H7 (cell line): Measurements from ENCODE around the gene SPATA6L. TPM values are rescaled to one million over a fixed set of nuclear protein-coding genes. Genes with fewer than 3 reads are reported as not detected.

Experiments
- DNase-seq: peaks from one replicate; pipeline ENCODE4 v3.0.0; 2012
- H3K27me3 ChIP-seq: 2 replicates; pipeline ENCODE4 v1.6.0; 2011; ENCODE audit warnings: mild to moderate bottlenecking, low read length; ENCODE audit not compliant: control insufficient read depth, insufficient read depth
- H3K36me3 ChIP-seq: replicated peaks from 2 replicates; pipeline ENCODE4 v1.5.1; 2011; ENCODE audit warnings: low read length; ENCODE audit not compliant: control insufficient read depth, insufficient read depth
- H3K4me3 ChIP-seq: 2 replicates; pipeline ENCODE4 v1.5.1; 2011; ENCODE audit warnings: low read depth, mild to moderate bottlenecking, control low read depth, low read length, moderate library complexity; ENCODE audit not compliant: insufficient read depth
- total RNA-seq: library from RNA; depleted of rRNA; stranded (reverse); fragments of >200 nt; shearing (Covaris generic); gene quantifications from 2 replicates; pipeline ENCODE4 v1.2.3, GENCODE V29; 2014

The SPATA6L gene
- total RNA-seq, 1 experiment from 2014 or later, result 0.48 TPM

GRCh38 chr9:4686112-4686511, 19.8 kb upstream of the SPATA6L start:
- peaks cover 4% of the 10 kb centered on the region for H3K36me3 ChIP-seq
- no peak for DNase-seq
- H3K27me3 ChIP-seq, result no peaks in the 10 kb centered on the region
- no peak overlapping the region for H3K4me3 ChIP-seq

DNA sequence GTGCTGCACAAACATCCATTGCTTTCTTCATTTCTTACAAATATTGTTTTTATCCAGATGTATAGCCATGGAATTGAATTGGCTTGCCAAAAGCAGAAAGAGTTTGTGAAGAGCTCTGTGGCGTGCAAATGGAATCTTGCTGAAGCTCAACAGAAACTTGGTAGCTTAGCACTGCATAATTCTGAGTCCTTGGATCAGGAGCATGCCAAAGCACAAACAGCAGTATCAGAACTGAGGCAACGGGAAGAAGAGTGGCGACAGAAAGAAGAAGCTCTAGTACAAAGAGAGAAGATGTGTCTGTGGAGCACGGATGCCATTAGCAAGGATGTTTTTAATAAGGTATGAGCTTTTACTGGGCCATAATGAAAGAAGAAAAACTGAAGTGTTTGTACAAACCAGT, 18.5 kb upstream of the SPATA6L start:
- Histone ChIP-seq H3K27me3 (no peaks in the 10 kb centered on the region), H3K4me3 (no peak overlapping the region)
- DNase-seq, result no peak

DNA sequence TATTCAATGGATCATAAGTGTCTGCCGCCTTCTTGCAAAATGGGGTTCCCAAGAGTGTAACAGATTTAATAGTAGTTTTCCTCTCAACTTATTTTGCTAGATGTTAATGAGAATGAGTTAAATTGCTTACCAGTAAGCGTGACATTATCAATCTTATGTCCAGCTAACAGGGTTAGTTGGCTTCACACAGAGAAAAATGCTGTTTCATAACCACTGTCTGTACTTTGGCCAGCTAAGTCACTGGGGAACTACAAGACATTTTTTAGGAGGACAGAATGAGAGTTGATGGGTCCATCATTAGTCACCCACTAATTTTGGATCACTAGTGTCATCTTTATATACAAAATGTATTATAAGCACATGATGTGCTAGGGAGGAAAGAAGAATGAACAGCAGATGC, 14.5 kb upstream of the SPATA6L start:
- Histone ChIP-seq H3K36me3 (peaks cover under 1% of the 10 kb centered on the region), H3K27me3 (no peaks in the 10 kb centered on the region), H3K4me3 (no peak overlapping the region)
- no peak for DNase-seq

More for the DNA sequence above, 18.5 kb upstream of the SPATA6L start:
- peaks cover 4% of the 10 kb centered on the region for H3K36me3 ChIP-seq

DNA sequence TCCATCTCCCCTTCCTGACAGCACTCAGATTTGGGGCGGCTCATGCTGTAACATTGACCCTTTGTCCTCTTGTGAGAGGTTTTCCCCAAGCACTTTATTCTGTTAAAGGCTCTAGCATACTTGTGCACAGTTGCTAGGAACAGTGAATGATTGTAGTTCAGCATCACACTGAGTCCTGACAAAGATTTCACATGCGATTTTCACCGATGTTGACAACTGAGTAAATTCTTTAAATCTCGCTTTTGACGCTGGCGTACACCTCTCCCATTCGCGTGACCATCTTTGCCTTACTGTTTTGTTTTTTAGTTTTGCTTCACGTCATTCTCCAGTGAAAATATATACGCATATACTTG, 13.9 kb upstream of the SPATA6L start:
- DNase-seq, result no peak
- Histone ChIP-seq H3K27me3 (no peaks in the 10 kb centered on the region), H3K36me3 (no peaks in the 10 kb centered on the region; the same call in 1 of the 2 replicates)

DNA sequence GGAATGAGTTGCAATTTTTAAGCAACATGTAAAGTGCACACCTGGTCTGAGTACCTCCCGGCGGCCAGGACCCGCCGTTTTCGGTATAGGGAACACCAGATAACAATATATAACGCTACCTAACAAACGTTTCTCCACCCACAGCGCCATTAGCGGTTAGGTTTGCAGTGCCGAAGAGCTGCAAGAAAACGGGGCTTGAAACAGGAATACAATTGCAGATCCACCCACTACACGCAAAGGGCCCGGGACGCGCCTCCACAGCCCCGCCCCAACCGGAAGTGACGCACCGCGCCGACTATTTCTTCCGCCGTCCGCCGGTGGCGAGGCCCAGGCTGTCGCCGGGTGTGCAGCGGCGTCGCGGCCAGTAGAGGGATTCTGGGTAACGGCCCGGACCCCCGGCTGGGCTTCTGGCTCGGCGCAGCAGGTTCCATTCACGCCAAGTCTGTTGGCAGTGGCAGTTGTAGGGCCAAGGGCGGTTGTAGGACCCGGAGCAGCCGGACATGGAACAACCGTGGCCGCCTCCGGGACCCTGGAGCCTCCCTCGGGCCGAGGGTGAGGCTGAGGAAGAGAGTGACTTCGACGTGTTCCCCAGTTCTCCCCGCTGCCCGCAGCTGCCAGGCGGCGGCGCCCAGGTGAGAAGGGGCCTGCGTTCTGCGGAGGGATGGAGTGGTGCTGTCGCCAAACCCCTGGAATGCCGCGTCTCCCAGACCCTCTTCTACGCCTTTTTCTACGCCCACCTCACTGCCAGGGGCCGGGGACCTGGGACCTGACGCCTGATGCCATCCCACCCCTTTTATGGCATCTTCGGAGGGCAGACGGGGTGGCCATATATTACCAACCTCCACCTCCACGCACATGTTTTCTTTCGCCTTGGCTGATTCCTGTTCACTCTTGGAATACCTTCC, 13.2 kb upstream of the SPATA6L start, which contains the start of gene CDC37L1:
Gene CDC37L1, plus strand, starts transcription at position 302 of the 905 bp plus-strand sequence. Its CDS starts 199 bp downstream, at position 501.
- Histone ChIP-seq H3K36me3 (no peaks in the 10 kb centered on the region), H3K4me3 (peak within 1 kb of the TSS; percentile 88), H3K27me3 (no peaks in the 10 kb centered on the region)
- peak; percentile 90 for DNase-seq

More for the DNA sequence above, 13.9 kb upstream of the SPATA6L start:
- peak overlapping the region; percentile 88 for H3K4me3 ChIP-seq

DNA sequence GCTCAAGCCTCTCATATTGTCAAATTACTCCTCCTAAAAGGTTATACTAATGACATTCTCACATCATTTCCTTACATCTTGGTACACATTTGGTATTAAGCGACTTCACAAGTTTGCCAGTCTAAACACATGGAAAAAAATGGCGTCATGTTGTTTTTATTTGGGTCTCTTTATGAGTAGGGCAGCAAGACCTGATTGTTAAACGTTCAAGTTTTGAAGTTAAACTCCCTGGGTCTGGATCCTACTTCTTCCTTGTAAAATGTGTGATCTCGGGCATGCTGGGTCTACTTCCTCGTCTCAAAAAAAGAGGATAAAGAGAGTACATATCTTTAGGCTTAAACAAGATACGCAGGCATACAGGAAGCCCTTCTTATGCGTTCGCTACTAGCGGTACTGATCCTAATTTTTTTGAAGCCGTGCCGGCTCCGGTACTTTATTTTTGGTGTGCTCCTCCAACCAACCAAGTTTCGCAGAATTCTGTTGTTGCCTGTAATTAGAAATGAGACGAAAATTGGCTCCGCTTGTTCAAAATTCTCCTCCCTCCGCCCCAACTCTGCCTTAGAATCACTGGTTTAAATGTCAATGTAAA, 12.5 kb upstream of the SPATA6L start:
- Histone ChIP-seq H3K36me3 (no peaks in the 10 kb centered on the region), H3K27me3 (no peaks in the 10 kb centered on the region), H3K4me3 (peak overlapping the region; percentile 88)
- DNase-seq, result no peak

DNA sequence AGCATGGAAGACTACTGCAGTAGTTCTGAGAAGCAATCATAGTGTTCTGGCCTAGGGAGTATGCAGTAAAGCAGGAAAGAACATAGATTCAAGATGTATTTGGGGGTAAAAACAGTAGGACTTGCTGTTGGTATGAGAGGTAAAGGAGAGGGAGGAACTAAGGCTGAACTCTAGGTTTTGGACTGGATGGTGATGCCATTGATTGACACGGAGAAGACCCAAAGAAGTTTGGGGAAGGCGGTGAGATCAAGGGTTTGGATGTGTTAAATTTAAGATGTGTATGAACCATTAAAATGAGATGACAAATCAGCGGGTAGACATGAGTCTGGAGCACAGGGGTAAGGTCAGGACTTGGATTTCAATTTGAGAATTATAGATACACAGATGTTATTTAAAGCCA, 11.1 kb upstream of the SPATA6L start:
- Histone ChIP-seq H3K36me3 (no peaks in the 10 kb centered on the region), H3K27me3 (no peaks in the 10 kb centered on the region), H3K4me3 (no peak overlapping the region)
- no peak for DNase-seq

- Histone ChIP-seq H3K27me3 (no peaks in the 10 kb centered on the region), H3K4me3 (no peak overlapping the region)
- no peak for DNase-seq
Observed at GRCh38 chr9:4674783-4675182, 8.5 kb upstream of the SPATA6L start.

GRCh38 chr9:4671737-4672136, 5.5 kb upstream of the SPATA6L start:
- Histone ChIP-seq H3K4me3 (no peak overlapping the region), H3K36me3 (no peaks in the 10 kb centered on the region), H3K27me3 (peaks cover 1% of the 10 kb centered on the region; the same call in 1 of the 2 replicates)
- no peak for DNase-seq

More at GRCh38 chr9:4674783-4675182, 8.5 kb upstream of the SPATA6L start:
- no peaks in the 10 kb centered on the region for H3K36me3 ChIP-seq

DNA sequence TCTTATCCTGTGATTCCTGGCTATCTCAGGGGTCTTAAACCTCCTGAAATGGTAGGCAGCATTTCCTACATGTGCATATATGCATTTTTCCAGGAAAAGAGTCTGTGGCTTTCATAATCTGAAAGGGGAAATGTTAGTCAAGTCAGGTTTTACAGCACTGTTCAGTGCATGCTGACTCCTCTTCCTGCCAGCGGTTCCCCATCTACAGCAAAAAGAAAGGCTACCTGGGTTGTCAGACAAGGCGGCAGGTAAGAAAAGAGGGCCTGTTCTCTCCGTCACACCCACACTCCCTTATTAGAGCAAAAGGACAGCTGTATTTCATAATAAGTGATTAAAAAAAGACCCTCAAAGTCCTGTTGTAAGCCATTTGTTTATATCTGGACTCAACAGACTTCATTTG, 4.3 kb upstream of the SPATA6L start:
- peaks cover 5% of the 10 kb centered on the region for H3K27me3 ChIP-seq
- no peaks in the 10 kb centered on the region for H3K36me3 ChIP-seq
- DNase-seq, result peak; percentile 33
- H3K4me3 ChIP-seq, result no peak overlapping the region

DNA sequence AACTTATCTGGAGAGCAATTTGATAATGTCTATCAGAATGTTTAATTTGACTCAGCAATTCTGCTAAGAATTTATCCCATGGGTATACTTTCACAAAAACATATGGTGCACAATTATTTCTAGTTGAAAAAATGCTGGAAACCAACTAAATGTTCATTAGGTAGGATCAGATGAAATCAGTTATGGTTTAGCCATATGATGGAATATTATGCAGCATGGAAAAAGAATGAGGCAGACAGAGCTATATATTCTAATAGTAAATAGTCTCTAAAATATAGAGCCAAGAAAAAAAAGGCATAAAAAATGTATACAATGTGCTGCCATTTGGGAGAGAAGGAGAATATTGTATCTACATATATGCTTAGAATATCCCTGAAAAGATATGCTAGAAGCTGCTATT, 3.6 kb upstream of the SPATA6L start:
- H3K27me3 ChIP-seq, result peaks cover 5% of the 10 kb centered on the region
- H3K4me3 ChIP-seq, result no peak overlapping the region
- no peak for DNase-seq
- H3K36me3 ChIP-seq, result no peaks in the 10 kb centered on the region

GRCh38 chr9:4668604-4669003, 2.3 kb upstream of the SPATA6L start:
- Histone ChIP-seq H3K4me3 (no peak overlapping the region), H3K27me3 (peaks cover 5% of the 10 kb centered on the region), H3K36me3 (no peaks in the 10 kb centered on the region)
- no peak for DNase-seq

DNA sequence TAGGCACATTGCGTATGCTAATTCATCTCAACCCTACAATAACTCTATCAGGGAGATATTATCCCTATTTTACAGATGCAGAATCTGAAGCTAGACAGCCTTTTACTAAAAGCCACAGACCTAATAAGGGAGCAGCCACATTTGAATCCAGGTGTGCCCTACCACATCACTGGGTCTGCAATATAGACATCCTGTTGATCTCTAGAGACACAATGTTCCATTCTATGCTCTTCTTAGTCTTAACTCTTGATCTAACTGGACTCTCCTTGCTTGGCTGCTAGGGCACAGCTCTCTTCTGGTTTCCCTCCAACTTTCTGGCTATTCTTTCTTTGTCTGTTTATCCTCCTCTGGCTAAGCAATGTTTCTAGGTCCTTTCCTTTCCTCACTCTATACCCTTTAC, 1.4 kb upstream of the SPATA6L start:
- H3K27me3 ChIP-seq, result peaks cover 5% of the 10 kb centered on the region
- no peaks in the 10 kb centered on the region for H3K36me3 ChIP-seq
- H3K4me3 ChIP-seq, result no peak overlapping the region
- DNase-seq, result no peak

GRCh38 chr9:4665357-4665756, 923 bp downstream of the SPATA6L start:
- no peaks in the 10 kb centered on the region for H3K36me3 ChIP-seq
- no peak overlapping the region for H3K4me3 ChIP-seq
- no peak for DNase-seq
- H3K27me3 ChIP-seq, result peaks cover 5% of the 10 kb centered on the region

- no peak for DNase-seq
- Histone ChIP-seq H3K27me3 (peaks cover 5% of the 10 kb centered on the region), H3K4me3 (no peak overlapping the region), H3K36me3 (no peaks in the 10 kb centered on the region)
Observed at GRCh38 chr9:4663956-4664355, 2.3 kb downstream of the SPATA6L start.
